Bronchial epithelial cell (primary cell): Measurements from ENCODE around the gene THRB. TPM values are rescaled to one million over a fixed set of nuclear protein-coding genes. Genes with fewer than 3 reads are reported as not detected.
A peak's percentile ranks its signal among the peaks of the same experiment; 100 is the strongest.

Experiments
- DNase-seq: peaks from one replicate; pipeline ENCODE4 v3.0.0-alpha.2; 2010; ENCODE audit warnings: low read depth
- FAIRE-seq: peaks from 2 replicates; lab custom pipeline; 2011; peaks lifted over from hg19 to GRCh38; lab: Jason Lieb, UNC
- H3K27me3 ChIP-seq: 2 replicates; pipeline ENCODE4 v1.5.1; 2011; ENCODE audit warnings: low read length; ENCODE audit not compliant: control insufficient read depth, insufficient read depth
- H3K36me3 ChIP-seq: 2 replicates; pipeline ENCODE4 v1.5.1; 2011; ENCODE audit warnings: low read length; ENCODE audit not compliant: control insufficient read depth, insufficient read depth
- H3K4me3 ChIP-seq: 2 replicates; pipeline ENCODE4 v1.5.1; 2011; ENCODE audit warnings: mild to moderate bottlenecking, low read depth, low read length, control low read depth
- CTCF ChIP-seq: IDR thresholded peaks from 2 replicates; pipeline ENCODE4 v1.5.1; 2011; ENCODE audit warnings: mild to moderate bottlenecking, moderate library complexity, low read length, control low read depth, inconsistent platforms; ENCODE audit not compliant: insufficient read depth, severe bottlenecking
- total RNA-seq: library from RNA; depleted of rRNA; stranded (reverse); fragments of >200 nt; gene quantifications from 2 replicates; pipeline ENCODE4 v1.2.1, GENCODE V29; 2014

The THRB gene
- total RNA-seq, 1 donor from 2014 or later: 7.6 TPM

GRCh38 chr3:24142127-24142526 is 352.5 kb downstream of the THRB start:
- Histone ChIP-seq H3K4me3 (no peak overlapping the region), H3K27me3 (no peaks in the 10 kb centered on the region), H3K36me3 (no peaks in the 10 kb centered on the region)
- DNase-seq (no peak), FAIRE-seq (no peak)
- no peak for TF ChIP-seq CTCF

GRCh38 chr3:24141548-24141947 is 353.1 kb downstream of the THRB start:
- TF ChIP-seq CTCF: no peak
- FAIRE-seq (no peak), DNase-seq (no peak)
- H3K4me3 ChIP-seq: no peak overlapping the region
- H3K36me3 ChIP-seq: no peaks in the 10 kb centered on the region
- H3K27me3 ChIP-seq: no peaks in the 10 kb centered on the region

- no peaks in the 10 kb centered on the region for H3K36me3 ChIP-seq
- TF ChIP-seq CTCF: no peak
- DNase-seq: no peak
- H3K27me3 ChIP-seq: no peaks in the 10 kb centered on the region
- FAIRE-seq: no peak
- H3K4me3 ChIP-seq: no peak overlapping the region
Observed at GRCh38 chr3:24139463-24140412, 354.9 kb downstream of the THRB start.

GRCh38 chr3:24138876-24139256 is 355.8 kb downstream of the THRB start:
- Histone ChIP-seq H3K36me3 (no peaks in the 10 kb centered on the region), H3K27me3 (no peaks in the 10 kb centered on the region), H3K4me3 (no peak overlapping the region)
- DNase-seq (no peak), FAIRE-seq (no peak)
- no peak for TF ChIP-seq CTCF

GRCh38 chr3:24137958-24138875 is 356.4 kb downstream of the THRB start:
- peak; percentile 55 for DNase-seq
- FAIRE-seq: peak; percentile 47

More at GRCh38 chr3:24137958-24138875, 356.4 kb downstream of the THRB start:
- no peak for TF ChIP-seq CTCF
- Histone ChIP-seq H3K4me3 (no peak overlapping the region), H3K27me3 (no peaks in the 10 kb centered on the region), H3K36me3 (no peaks in the 10 kb centered on the region)
